OCI-LY3 (cell line): ENCODE data around the gene THAP11.

Experiments
- CTCF ChIP-seq: fragments of 200-600, 300-600 bp; sonication (generic); IDR thresholded peaks from 2 replicates; pipeline ENCODE4 v1.5.1; 2014; ENCODE audit warnings: antibody characterized with exemption, low read length, low read depth
- EZH2phosphoT487 ChIP-seq: fragments of 200-600 bp; shearing (Covaris generic); IDR thresholded peaks from 2 replicates; pipeline ENCODE4 v1.6.1; 2018; ENCODE audit warnings: antibody characterized with exemption, mixed run types, low read depth

GRCh38 chr16:67847064-67847861 is 5.1 kb downstream of the THAP11 start, which contains the start of gene CENPT:
- TF ChIP-seq CTCF: no peak
- no peak for TF ChIP-seq EZH2phosphoT487
